Measurements from ENCODE around the gene EXOC1. TPM values are rescaled to one million over a fixed set of nuclear protein-coding genes. Genes with fewer than 3 reads are reported as not detected.

Gene EXOC1
- total and polyA plus RNA-seq, 2 donors (not counting 1 experiment from before 2014, with no cell fraction given): 32.3 to 64.2 TPM

GRCh38 chr4:55824865-55825264 is 28.6 kb upstream of the EXOC1 start:
- DNase-seq (ENCODE audit: low read depth in 2 of 2): no peak
- Histone ChIP-seq H3K4me3 (replicated peaks in 1 of 4; ENCODE audit: control extremely low read depth in 1 of 4, insufficient read depth in 1 of 4, low read depth in 3 of 4, low read length in 4 of 4) (no peak overlapping the region), H3K27ac (ENCODE audit: insufficient read depth, low read length) (no peak overlapping the region), H3K4me2 (ENCODE audit: extremely low read depth, insufficient read depth, low read length) (no peak overlapping the region), H3K9ac (ENCODE audit: insufficient read depth, low read length) (no peak overlapping the region), H3K4me1 (ENCODE audit: control insufficient read depth, extremely low read depth, insufficient read depth, low read length) (no peaks in the 10 kb centered on the region), H3K9me3 (ENCODE audit: control insufficient read depth, insufficient read depth, low read depth, low read length) (no peaks in the 10 kb centered on the region), H3K36me3 (ENCODE audit: control insufficient read depth, insufficient read depth, low read length) (no peaks in the 10 kb centered on the region), H3K27me3 (ENCODE audit: control insufficient read depth, insufficient read depth, low read length) (peaks cover 5% of the 10 kb centered on the region), H3K79me2 (ENCODE audit: control insufficient read depth, insufficient read depth, low read length) (no peaks in the 10 kb centered on the region), H2AFZ (ENCODE audit: low read length) (no peak overlapping the region), H4K20me1 (ENCODE audit: control insufficient read depth, extremely low read depth, insufficient read depth, low read length) (no peaks in the 10 kb centered on the region)
- TF ChIP-seq CTCF (conservative IDR thresholded peaks at IDR 0.05 in 1 of 2, IDR thresholded peaks at IDR 0.05 in 1 of 2; ENCODE audit: low read depth in 1 of 2, low read length in 2 of 2) (no peak), EZH2 (IDR thresholded peaks at IDR 0.05; ENCODE audit: low read length, missing control alignments) (no peak)

GRCh38 chr4:55826986-55827385 is 26.5 kb upstream of the EXOC1 start:
- no peak for DNase-seq (ENCODE audit: low read depth in 2 of 2)
- no peaks in the 10 kb centered on the region for H4K20me1 ChIP-seq (ENCODE audit: control insufficient read depth, extremely low read depth, insufficient read depth, low read length)

GRCh38 chr4:55827582-55827981 is 25.9 kb upstream of the EXOC1 start:
- H3K4me2 ChIP-seq (ENCODE audit: extremely low read depth, insufficient read depth, low read length): no peak overlapping the region
- no peak overlapping the region for H3K9ac ChIP-seq (ENCODE audit: insufficient read depth, low read length)
- DNase-seq (ENCODE audit: low read depth in 2 of 2): no peak
- no peaks in the 10 kb centered on the region for H4K20me1 ChIP-seq (ENCODE audit: control insufficient read depth, extremely low read depth, insufficient read depth, low read length)
- no peaks in the 10 kb centered on the region for H3K4me1 ChIP-seq (ENCODE audit: control insufficient read depth, extremely low read depth, insufficient read depth, low read length)
- TF ChIP-seq EZH2 (IDR thresholded peaks at IDR 0.05; ENCODE audit: low read length, missing control alignments) (no peak), CTCF (conservative IDR thresholded peaks at IDR 0.05 in 1 of 2, IDR thresholded peaks at IDR 0.05 in 1 of 2; ENCODE audit: low read depth in 1 of 2, low read length in 2 of 2) (no peak)
- no peak overlapping the region for H2AFZ ChIP-seq (ENCODE audit: low read length)
- no peaks in the 10 kb centered on the region for H3K9me3 ChIP-seq (ENCODE audit: control insufficient read depth, insufficient read depth, low read depth, low read length)
- H3K79me2 ChIP-seq (ENCODE audit: control insufficient read depth, insufficient read depth, low read length): no peaks in the 10 kb centered on the region
- H3K27ac ChIP-seq (ENCODE audit: insufficient read depth, low read length): no peak overlapping the region
- H3K4me3 ChIP-seq (replicated peaks in 1 of 4; ENCODE audit: control extremely low read depth in 1 of 4, insufficient read depth in 1 of 4, low read depth in 3 of 4, low read length in 4 of 4): no peak overlapping the region
- peaks cover 8% of the 10 kb centered on the region for H3K27me3 ChIP-seq (ENCODE audit: control insufficient read depth, insufficient read depth, low read length)
- no peaks in the 10 kb centered on the region for H3K36me3 ChIP-seq (ENCODE audit: control insufficient read depth, insufficient read depth, low read length)

More at GRCh38 chr4:55826986-55827385, 26.5 kb upstream of the EXOC1 start:
- Histone ChIP-seq H3K9ac (ENCODE audit: insufficient read depth, low read length) (no peak overlapping the region), H3K9me3 (ENCODE audit: control insufficient read depth, insufficient read depth, low read depth, low read length) (no peaks in the 10 kb centered on the region), H3K27me3 (ENCODE audit: control insufficient read depth, insufficient read depth, low read length) (peaks cover 8% of the 10 kb centered on the region), H2AFZ (ENCODE audit: low read length) (no peak overlapping the region), H3K79me2 (ENCODE audit: control insufficient read depth, insufficient read depth, low read length) (no peaks in the 10 kb centered on the region), H3K4me1 (ENCODE audit: control insufficient read depth, extremely low read depth, insufficient read depth, low read length) (no peaks in the 10 kb centered on the region), H3K27ac (ENCODE audit: insufficient read depth, low read length) (no peak overlapping the region), H3K4me3 (replicated peaks in 1 of 4; ENCODE audit: control extremely low read depth in 1 of 4, insufficient read depth in 1 of 4, low read depth in 3 of 4, low read length in 4 of 4) (no peak overlapping the region), H3K36me3 (ENCODE audit: control insufficient read depth, insufficient read depth, low read length) (no peaks in the 10 kb centered on the region), H3K4me2 (ENCODE audit: extremely low read depth, insufficient read depth, low read length) (no peak overlapping the region)
- no peak for TF ChIP-seq CTCF (conservative IDR thresholded peaks at IDR 0.05 in 1 of 2, IDR thresholded peaks at IDR 0.05 in 1 of 2; ENCODE audit: low read depth in 1 of 2, low read length in 2 of 2)
